Endothelial cell of umbilical vein (primary cell): ENCODE measurements around the gene FAM221B. TPM values are rescaled to one million over a fixed set of nuclear protein-coding genes. Genes with fewer than 3 reads are reported as not detected.
A peak's percentile ranks its signal among the peaks of the same experiment; 100 is the strongest.

ENCODE experiments used
- BruUV-seq: library from RNA; stranded (reverse); fragments of 400-500 nt; replicated peaks from 2 replicates; lab custom pipeline; 2021; lab: Mats Ljungman, UMichigan
- CTCF ChIA-PET: fragments of 300-600, 350-600 bp; sonication (Branson Sonifier 250); formaldehyde crosslinking; loops from one replicate; lab custom pipeline; 2021; ENCODE audit warnings: antibody characterized with exemption, inconsistent platforms; lab: Charles Lee
- POLR2A ChIA-PET: fragments of 300-600, 350-600 bp; sonication (Branson Sonifier 250); formaldehyde crosslinking; loops from one replicate; lab custom pipeline; 2021; ENCODE audit warnings: antibody characterized with exemption, inconsistent platforms; lab: Charles Lee
- DNase-seq: peaks from one replicate; pipeline ENCODE4 v3.0.0-alpha.2; 2011; ENCODE audit warnings: low read depth, low spot score
- FAIRE-seq: peaks from 2 replicates; lab custom pipeline; 2011; peaks lifted over from hg19 to GRCh38; lab: Jason Lieb, UNC
- H2AFZ ChIP-seq: 2 replicates; pipeline ENCODE4 v1.6.0; 2012; ENCODE audit warnings: low read depth, low read length, control low read depth, inconsistent platforms
- H3K27ac ChIP-seq: 2 replicates; pipeline ENCODE4 v1.5.1; 2011; ENCODE audit warnings: low read depth, mild to moderate bottlenecking, control low read depth, low read length, moderate library complexity; ENCODE audit not compliant: insufficient read depth
- H3K27me3 ChIP-seq, 2 experiments: 2 replicates each; pipeline versions ENCODE4 v1.6.0 to v1.6.1; 2011; ENCODE audit warnings: low read length in 2 of 2, mixed read lengths in 1 of 2; ENCODE audit not compliant: control insufficient read depth in 2 of 2, insufficient read depth in 2 of 2
- H3K36me3 ChIP-seq, 2 experiments: 2 replicates in 1 of 2; 3 replicates in 1 of 2; pipeline ENCODE4 v1.5.1; 2011; ENCODE audit warnings: low read length in 2 of 2, mild to moderate bottlenecking in 1 of 2, moderate library complexity in 1 of 2; ENCODE audit not compliant: control insufficient read depth in 2 of 2, insufficient read depth in 2 of 2; ENCODE audit errors: extremely low read depth in 1 of 2
- H3K4me1 ChIP-seq: 3 replicates; pipeline ENCODE4 v1.5.1; 2011; ENCODE audit warnings: mild to moderate bottlenecking, low read length; ENCODE audit not compliant: control insufficient read depth, insufficient read depth; ENCODE audit errors: extremely low read depth
- H3K4me2 ChIP-seq: 2 replicates; pipeline ENCODE4 v1.6.1; 2011; ENCODE audit warnings: low read length, control low read depth, mixed read lengths; ENCODE audit not compliant: insufficient read depth
- H3K4me3 ChIP-seq, 3 experiments: fragments of 200-600 bp in 1 of 3; sonication (generic), shearing (Covaris generic) in 1 of 3; replicated peaks in 1 of 3; 2 replicates each; pipeline ENCODE4 v1.5.1; 2011 to 2016; ENCODE audit warnings: control low read depth in 3 of 3, low read length in 3 of 3, mild to moderate bottlenecking in 2 of 3, inconsistent platforms in 1 of 3, low read depth in 1 of 3, moderate library complexity in 1 of 3; ENCODE audit not compliant: insufficient read depth in 1 of 3
- H3K79me2 ChIP-seq: 2 replicates; pipeline ENCODE4 v1.6.0; 2012; ENCODE audit warnings: low read length, inconsistent platforms; ENCODE audit not compliant: control insufficient read depth, insufficient read depth
- H3K9ac ChIP-seq: replicated peaks from 2 replicates; pipeline ENCODE3; 2011; ENCODE audit warnings: low read length, control low read depth; ENCODE audit not compliant: insufficient read depth; ENCODE audit errors: extremely low read depth
- H3K9me1 ChIP-seq: replicated peaks from 3 replicates; pipeline ENCODE4 v1.6.0; 2011; ENCODE audit warnings: mild to moderate bottlenecking, low read length; ENCODE audit not compliant: control insufficient read depth, insufficient read depth; ENCODE audit errors: extremely low read depth
- H3K9me3 ChIP-seq: replicated peaks from 2 replicates; pipeline ENCODE4 v1.5.1; 2012; ENCODE audit warnings: low read length, inconsistent platforms; ENCODE audit not compliant: control insufficient read depth, insufficient read depth
- H4K20me1 ChIP-seq: replicated peaks from 2 replicates; pipeline ENCODE3; 2011; ENCODE audit warnings: mild to moderate bottlenecking, low read length; ENCODE audit not compliant: control insufficient read depth, insufficient read depth; ENCODE audit errors: extremely low read depth
- FOS ChIP-seq: IDR thresholded peaks from 2 replicates; pipeline ENCODE4 v1.6.1; 2011; ENCODE audit warnings: mild to moderate bottlenecking, low read length, moderate library complexity, borderline replicate concordance; ENCODE audit not compliant: insufficient read depth
- GATA2 ChIP-seq: IDR thresholded peaks from 2 replicates; pipeline ENCODE4 v1.7.0; 2011; ENCODE audit warnings: low read depth, mild to moderate bottlenecking, moderate library complexity, mixed read lengths, low read length; ENCODE audit not compliant: insufficient read length, insufficient read depth
- JUN ChIP-seq: IDR thresholded peaks from 2 replicates; pipeline ENCODE4 v1.6.1; 2011; ENCODE audit warnings: borderline replicate concordance, low read depth; ENCODE audit not compliant: insufficient read length, insufficient read depth
- POLR2AphosphoS5 ChIP-seq: IDR thresholded peaks from 2 replicates; pipeline ENCODE4 v1.6.1; 2012; ENCODE audit warnings: low read depth, mild to moderate bottlenecking, control low read depth, low read length, moderate library complexity; ENCODE audit not compliant: insufficient read depth
- dilution Hi-C: fragments of 300-500 bp; cut with MboI; formaldehyde crosslinking; loops from one replicate; pipeline ENCODE4 v1.15.0; 2019; ENCODE audit warnings: low sequenced_read_pairs; ENCODE audit not compliant: extremely low pct_ligation_motif_present
- intact Hi-C: fragments of 100-400 bp; cut with micrococcal nuclease; formaldehyde crosslinking; loops from one replicate; pipeline ENCODE4 v1.10.0; 2022
- polyA plus RNA-seq, 4 experiments: library from polyadenylated mRNA; depleted of rRNA in 3 of 4; stranded (reverse) in 3 of 4; unstranded in 1 of 4; fragments of >200 nt; gene quantifications; 2 replicates each; pipeline versions ENCODE4 v1.2.1 to v1.2.3, GENCODE V29; 2011 to 2012; ENCODE audit warnings: missing spikeins in 1 of 4
- total RNA-seq: library from RNA; stranded (reverse); gene quantifications from 2 replicates; pipeline ENCODE4 v1.2.3, GENCODE V29; 2021
- TF ChIP-seq, protein P1 (sequence below), 2 donors: IDR thresholded peaks; 1 replicate in 1 of 2; 2 replicates in 1 of 2; pipeline ENCODE4 v1.5.1; 2011; ENCODE audit warnings: low read length in 2 of 2, mild to moderate bottlenecking in 2 of 2, moderate library complexity in 2 of 2, control low read depth in 1 of 2, inconsistent platforms in 1 of 2, low read depth in 1 of 2; ENCODE audit not compliant: insufficient read depth in 1 of 2; ENCODE audit errors: extremely low read depth in 1 of 2

The FAM221B gene
- total and polyA plus RNA-seq, 2 donors (not counting 3 experiments of a cell fraction or from before 2014, with no cell fraction given) = not detected

DNA sequence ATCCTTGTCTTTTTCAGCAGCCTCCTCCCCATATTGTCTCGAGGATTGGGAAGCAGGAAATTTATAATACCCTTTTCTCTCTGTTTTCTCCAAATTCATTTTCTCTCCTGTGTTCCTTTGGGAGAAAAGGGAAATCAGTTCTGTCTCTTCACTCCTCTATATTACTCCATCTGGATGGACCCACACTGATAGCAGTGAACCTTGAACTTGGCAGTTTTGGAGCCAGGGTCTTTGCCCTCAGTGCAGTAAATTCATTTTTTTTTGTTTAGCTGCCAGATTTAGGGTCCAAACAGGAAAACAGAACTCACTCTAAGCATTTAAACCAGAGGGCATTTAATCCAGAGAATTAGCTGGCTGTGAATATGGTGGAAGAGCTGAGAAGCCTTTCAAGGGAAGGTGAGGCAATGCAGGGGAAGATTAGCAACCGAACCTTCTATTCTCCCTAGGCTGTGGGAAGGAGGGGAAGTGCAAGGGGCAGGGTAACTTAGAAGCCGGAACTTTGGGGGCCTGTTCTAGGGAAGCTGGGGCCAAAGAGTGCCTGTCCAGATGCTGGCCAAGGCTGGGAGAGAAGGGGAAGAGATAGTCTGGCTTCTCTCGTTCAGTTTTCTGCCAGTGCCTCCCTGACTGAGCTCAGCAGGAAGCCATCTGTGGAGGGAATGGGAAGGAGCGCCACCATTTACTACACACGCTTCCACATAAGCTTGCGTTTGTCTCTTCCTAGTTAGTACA lies 53.5 kb downstream of the FAM221B start:
- H3K9me1 ChIP-seq = no peaks in the 10 kb centered on the region
- H3K36me3 ChIP-seq = no peaks in the 10 kb centered on the region
- H3K4me3 ChIP-seq = peak overlapping the region in 1 of 3 experiments; percentile 13
- H4K20me1 ChIP-seq = no peaks in the 10 kb centered on the region
- dilution Hi-C loops = no loop called here
- TF ChIP-seq, protein P1, sequence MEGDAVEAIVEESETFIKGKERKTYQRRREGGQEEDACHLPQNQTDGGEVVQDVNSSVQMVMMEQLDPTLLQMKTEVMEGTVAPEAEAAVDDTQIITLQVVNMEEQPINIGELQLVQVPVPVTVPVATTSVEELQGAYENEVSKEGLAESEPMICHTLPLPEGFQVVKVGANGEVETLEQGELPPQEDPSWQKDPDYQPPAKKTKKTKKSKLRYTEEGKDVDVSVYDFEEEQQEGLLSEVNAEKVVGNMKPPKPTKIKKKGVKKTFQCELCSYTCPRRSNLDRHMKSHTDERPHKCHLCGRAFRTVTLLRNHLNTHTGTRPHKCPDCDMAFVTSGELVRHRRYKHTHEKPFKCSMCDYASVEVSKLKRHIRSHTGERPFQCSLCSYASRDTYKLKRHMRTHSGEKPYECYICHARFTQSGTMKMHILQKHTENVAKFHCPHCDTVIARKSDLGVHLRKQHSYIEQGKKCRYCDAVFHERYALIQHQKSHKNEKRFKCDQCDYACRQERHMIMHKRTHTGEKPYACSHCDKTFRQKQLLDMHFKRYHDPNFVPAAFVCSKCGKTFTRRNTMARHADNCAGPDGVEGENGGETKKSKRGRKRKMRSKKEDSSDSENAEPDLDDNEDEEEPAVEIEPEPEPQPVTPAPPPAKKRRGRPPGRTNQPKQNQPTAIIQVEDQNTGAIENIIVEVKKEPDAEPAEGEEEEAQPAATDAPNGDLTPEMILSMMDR (IDR thresholded peaks at IDR 0.05; ENCODE audit: extremely low read depth in 1 of 2, insufficient read depth in 1 of 2, low read depth in 1 of 2, low read length in 2 of 2) = no peak
- no peak for TF ChIP-seq FOS
- TF ChIP-seq GATA2 = no peak
- TF ChIP-seq JUN = no peak
- no peak for TF ChIP-seq POLR2AphosphoS5
- DNase-seq (peak; percentile 79), FAIRE-seq (peak; percentile 80)
- peak overlapping the region; percentile 47 for H3K9ac ChIP-seq
- POLR2A ChIA-PET = interaction anchor here (0.6 to 1.1 kb wide), 4 partner anchors 14 to 181 kb away, joined by 3 to 8 read pairs (median 3); no protein-coding TSS in a partner anchor
- peak overlapping the region; percentile 98 for H2AFZ ChIP-seq
- peak overlapping the region; percentile 60 for H3K4me2 ChIP-seq
- no peaks in the 10 kb centered on the region for H3K9me3 ChIP-seq
- BruUV-seq = no TSS peak
- no peaks in the 10 kb centered on the region for H3K27me3 ChIP-seq
- peak overlapping the region; percentile 52 for H3K27ac ChIP-seq
- intact Hi-C loops = loop anchor here (1.0 kb wide), 1 partner anchor 43 kb away; the partner anchor contains the start of genes CREB3 and TLN1
- peaks cover 36% of the 10 kb centered on the region for H3K4me1 ChIP-seq
- CTCF ChIA-PET = interaction anchor here (0.7 to 3.5 kb wide), 17 partner anchors 13 to 136 kb away, joined by 3 to 25 read pairs (median 5); partner anchors contain the start of gene MSMP
- H3K79me2 ChIP-seq = no peaks in the 10 kb centered on the region
